Spleen (tissue), 11 donors: ENCODE data around the gene FRMD4A. TPM values are rescaled to one million over a fixed set of nuclear protein-coding genes. Genes with fewer than 3 reads are reported as not detected.

Experiments used
- DNase-seq: peaks from one replicate; pipeline ENCODE4 v3.0.0-alpha.2; 2020
- H3K27ac ChIP-seq, 8 donors: fragments of 200-600 bp; sonication (generic) in 7 of 8; 1 replicate in 4 of 8; 2 replicates in 4 of 8; pipeline versions ENCODE4 v1.5.0 to v1.8.0; 2016 to 2021; ENCODE audit warnings: inconsistent platforms in 4 of 8, mild to moderate bottlenecking in 4 of 8, moderate library complexity in 1 of 8
- H3K27me3 ChIP-seq, 7 donors: fragments of 200-600 bp; sonication (generic) in 6 of 7; replicated peaks in 1 of 7; 1 replicate in 4 of 7; 2 replicates in 3 of 7; pipeline versions ENCODE4 v1.5.0 to v1.8.0; 2016 to 2021; ENCODE audit warnings: inconsistent platforms in 3 of 7, mild to moderate bottlenecking in 1 of 7
- H3K36me3 ChIP-seq, 6 donors: fragments of 200-600 bp; sonication (generic) in 5 of 6; 1 replicate in 4 of 6; 2 replicates in 2 of 6; pipeline versions ENCODE4 v1.5.0 to v1.8.0; 2016 to 2021; ENCODE audit warnings: inconsistent platforms in 2 of 6
- H3K4me1 ChIP-seq, 6 donors: fragments of 200-600 bp; sonication (generic) in 5 of 6; 1 replicate in 3 of 6; 2 replicates in 3 of 6; pipeline versions ENCODE4 v1.5.0 to v1.8.0; 2016 to 2021; ENCODE audit warnings: inconsistent platforms in 3 of 6
- H3K4me3 ChIP-seq, 8 donors: fragments of 200-600 bp; sonication (generic) in 7 of 8; 1 replicate in 4 of 8; 2 replicates in 4 of 8; pipeline versions ENCODE4 v1.5.0 to v1.8.0; 2016 to 2021; ENCODE audit warnings: inconsistent platforms in 4 of 8, mild to moderate bottlenecking in 4 of 8, moderate library complexity in 2 of 8
- H3K9me3 ChIP-seq, 8 donors: fragments of 200-600 bp; sonication (generic) in 7 of 8; 1 replicate in 4 of 8; 2 replicates in 4 of 8; pipeline versions ENCODE4 v1.5.0 to v1.8.0; 2016 to 2021; ENCODE audit warnings: inconsistent platforms in 4 of 8
- CTCF ChIP-seq, 11 experiments: fragments of 200-600 bp in 7 of 11; fragments of 450-650 bp in 4 of 11; sonication (generic) in 4 of 11; IDR thresholded peaks in 8 of 11; conservative IDR thresholded peaks in 3 of 11; 1 replicate in 7 of 11; 2 replicates in 4 of 11; pipeline versions ENCODE4 v1.4.0 to v1.8.0; 2016 to 2021; ENCODE audit warnings: antibody characterized with exemption in 11 of 11, inconsistent platforms in 4 of 11, mild to moderate bottlenecking in 1 of 11
- POLR2A ChIP-seq, 3 donors: fragments of 450-650 bp; IDR thresholded peaks; one replicate each; pipeline ENCODE4 v1.5.1; 2017; ENCODE audit warnings: antibody characterized with exemption in 3 of 3, mild to moderate bottlenecking in 1 of 3
- POLR2AphosphoS5 ChIP-seq, 3 donors: sonication (generic); formaldehyde crosslinking; IDR thresholded peaks; one replicate each; pipeline ENCODE4 v1.5.1; 2017; ENCODE audit warnings: antibody characterized with exemption in 3 of 3
- WGBS, 5 donors: extraction: QIAGEN DNeasy Blood & Tissue Kit in 3 of 5; methylation state at CpG; one replicate each; pipeline versions ENCODE4 v1.1.5 to v1.1.7; 2013 to 2018; 5-methylcytosine and 5-hydroxymethylcytosine counted together
- intact Hi-C: fragments of 100-400 bp; cut with DNase I; formaldehyde crosslinking; loops from one replicate; pipeline ENCODE4 v1.15.0; 2023; ENCODE audit warnings: low total_unique reads
- polyA plus RNA-seq, 3 donors: library from polyadenylated mRNA; stranded (reverse); fragments of 200-250 nt; gene quantifications; one replicate each; pipeline ENCODE4 v1.2.1, GENCODE V29; 2013
- total RNA-seq, 7 donors: library from RNA; depleted of rRNA in 3 of 7; stranded (reverse); fragments of >200 nt in 3 of 7; fragmentation: NEBNext Ultra II Directional in 4 of 7; extraction: Animal tissue kit (Norgen Biotek cat#: 25700) in 4 of 7; gene quantifications; one replicate each; pipeline versions ENCODE4 v1.1.0 to v1.2.1, GENCODE V29; 2016 to 2021
- donor health status: healthy with polysubstance abuse.
- donor health status: DM: no; HTN: no; CAD: no; lungs with moderate emphysema.
- donor health status: DM: no; HTN: no; CAD: no.
- donor health status: Bipolar disorder and iron deficiency.
- donor health status: healthy.
- donor health status: DM: no; HTN: no; CAD: no.
- donor health status: DM: yes; HTN: yes; CAD: no.

FRMD4A gene
- total and polyA plus RNA-seq, 10 donors = 9.2 to 141 (median 80.5) TPM

GRCh38 chr10:13827076-13827797, 503.5 kb downstream of the FRMD4A start:
- intact Hi-C loops = no loop called here
- Histone ChIP-seq H3K9me3 (no peaks in the 10 kb centered on the region), H3K36me3 (no peaks in the 10 kb centered on the region), H3K27ac (no peak overlapping the region), H3K27me3 (peaks cover 0 to 7% (median 0%) of the 10 kb centered on the region in 7 donors), H3K4me1 (peaks cover 10 to 23% (median 16%) of the 10 kb centered on the region in 6 donors), H3K4me3 (no peak overlapping the region)
- WGBS, 5 donors = 77 to 92% (median 87%) methylated on average over 18 of the region's 18 CpGs
- DNase-seq = no peak
- no peak for TF ChIP-seq CTCF (IDR thresholded peaks at IDR 0.05 in 8 of 11, conservative IDR thresholded peaks at IDR 0.05 in 3 of 11)
- TF ChIP-seq POLR2A (IDR thresholded peaks at IDR 0.05) = no peak
- no peak for TF ChIP-seq POLR2AphosphoS5 (IDR thresholded peaks at IDR 0.05)

- intact Hi-C loops = no loop called here
- no peak overlapping the region for H3K27ac ChIP-seq
- DNase-seq = no peak
- no peaks in the 10 kb centered on the region for H3K9me3 ChIP-seq
- H3K4me3 ChIP-seq = no peak overlapping the region
- TF ChIP-seq POLR2AphosphoS5 (IDR thresholded peaks at IDR 0.05) (no peak), POLR2A (IDR thresholded peaks at IDR 0.05) (no peak), CTCF (IDR thresholded peaks at IDR 0.05 in 8 of 11, conservative IDR thresholded peaks at IDR 0.05 in 3 of 11) (no peak)
- peaks cover 0 to 16% (median 11%) of the 10 kb centered on the region in 6 donors for H3K4me1 ChIP-seq
- WGBS, 5 donors = 88 to 92% (median 90%) methylated on average over 9 of the region's 9 CpGs
- H3K36me3 ChIP-seq = no peaks in the 10 kb centered on the region
- peaks cover 0 to 41% (median 6%) of the 10 kb centered on the region in 7 donors for H3K27me3 ChIP-seq
Measured at GRCh38 chr10:13823709-13824405, 506.9 kb downstream of the FRMD4A start.

GRCh38 chr10:13823096-13823708, 507.5 kb downstream of the FRMD4A start:
- intact Hi-C loops = no loop called here
- H3K36me3 ChIP-seq = no peaks in the 10 kb centered on the region
- no peak for TF ChIP-seq CTCF (IDR thresholded peaks at IDR 0.05 in 8 of 11, conservative IDR thresholded peaks at IDR 0.05 in 3 of 11)
- TF ChIP-seq POLR2AphosphoS5 (IDR thresholded peaks at IDR 0.05) = no peak
- no peak for TF ChIP-seq POLR2A (IDR thresholded peaks at IDR 0.05)
- peaks cover 0 to 41% (median 6%) of the 10 kb centered on the region in 7 donors for H3K27me3 ChIP-seq
- no peak overlapping the region for H3K4me3 ChIP-seq
- H3K4me1 ChIP-seq = peaks cover 0 to 16% (median 11%) of the 10 kb centered on the region in 6 donors
- H3K9me3 ChIP-seq = no peaks in the 10 kb centered on the region
- 66 to 69% (median 68%) methylated on average over 8 of the region's 8 CpGs for WGBS, 5 donors
- DNase-seq = no peak
- no peak overlapping the region for H3K27ac ChIP-seq

- no peak for DNase-seq
- TF ChIP-seq CTCF (IDR thresholded peaks at IDR 0.05 in 8 of 11, conservative IDR thresholded peaks at IDR 0.05 in 3 of 11) (no peak), POLR2AphosphoS5 (IDR thresholded peaks at IDR 0.05) (no peak), POLR2A (IDR thresholded peaks at IDR 0.05) (no peak)
- intact Hi-C loops = no loop called here
- Histone ChIP-seq H3K4me3 (no peak overlapping the region), H3K27ac (no peak overlapping the region), H3K9me3 (peaks cover 0 to 3% (median 0%) of the 10 kb centered on the region in 8 donors), H3K36me3 (no peaks in the 10 kb centered on the region), H3K4me1 (peaks cover 0 to 16% (median 11%) of the 10 kb centered on the region in 6 donors), H3K27me3 (peaks cover 0 to 34% (median 6%) of the 10 kb centered on the region in 7 donors)
- 77 to 90% (median 87%) methylated on average over 3 of the region's 3 CpGs for WGBS, 5 donors
Measured at GRCh38 chr10:13822490-13822889, 508.2 kb downstream of the FRMD4A start.
